ENCODE results near the gene PPP4R3B. TPM values are rescaled to one million over a fixed set of nuclear protein-coding genes. Genes with fewer than 3 reads are reported as not detected.

The PPP4R3B gene
- total RNA-seq (112 TPM), polyA plus RNA-seq (33.2 TPM)

GRCh38 chr2:55617175-55618024 is at the start of gene PPP4R3B:
TSS of gene PPP4R3B (minus strand) at chr2:55617622. CDS start at chr2:55617285, 337 bp downstream.
- DNase-seq (ENCODE audit: extremely low spot score): peak; percentile 97
- peak within 1 kb of the TSS; percentile 96 for H3K27ac ChIP-seq (ENCODE audit: low read depth)
- WGBS: under 1% methylated on average over 82 of the region's 82 CpGs
- H3K4me3 ChIP-seq (ENCODE audit: low read depth, low read length): peak within 1 kb of the TSS; percentile 80
- peaks cover 2% of the 10 kb centered on the region for H3K36me3 ChIP-seq (ENCODE audit: insufficient read depth)
- H3K4me1 ChIP-seq (ENCODE audit: insufficient read depth): no peaks in the 10 kb centered on the region

- no peak for DNase-seq (ENCODE audit: extremely low spot score)
- Histone ChIP-seq H3K4me1 (ENCODE audit: insufficient read depth) (no peaks in the 10 kb centered on the region), H3K36me3 (ENCODE audit: insufficient read depth) (peaks cover 1% of the 10 kb centered on the region), H3K27ac (ENCODE audit: low read depth) (no peak overlapping the region), H3K4me3 (ENCODE audit: low read depth, low read length) (no peak overlapping the region)
- 96% methylated on average over 2 of the region's 2 CpGs for WGBS
Measured at GRCh38 chr2:55653255-55653654, 35.8 kb upstream of the PPP4R3B start.

GRCh38 chr2:55649211-55649610 is 31.8 kb upstream of the PPP4R3B start:
- DNase-seq (ENCODE audit: extremely low spot score): no peak
- H3K4me1 ChIP-seq (ENCODE audit: insufficient read depth): no peaks in the 10 kb centered on the region
- peaks cover 1% of the 10 kb centered on the region for H3K36me3 ChIP-seq (ENCODE audit: insufficient read depth)
- H3K4me3 ChIP-seq (ENCODE audit: low read depth, low read length): no peak overlapping the region
- WGBS: 96% methylated on average over 1 of the region's 1 CpG
- H3K27ac ChIP-seq (ENCODE audit: low read depth): no peak overlapping the region

- H3K4me1 ChIP-seq (ENCODE audit: insufficient read depth): no peaks in the 10 kb centered on the region
- DNase-seq (ENCODE audit: extremely low spot score): no peak
- peaks cover 3% of the 10 kb centered on the region for H3K36me3 ChIP-seq (ENCODE audit: insufficient read depth)
- 96% methylated on average over 3 of the region's 3 CpGs for whole genome bisulfite sequencing
- H3K4me3 ChIP-seq (ENCODE audit: low read depth, low read length): no peak overlapping the region
- no peak overlapping the region for H3K27ac ChIP-seq (ENCODE audit: low read depth)
Measured at GRCh38 chr2:55636831-55637230, 19.4 kb upstream of the PPP4R3B start.

- no peaks in the 10 kb centered on the region for H3K36me3 ChIP-seq (ENCODE audit: insufficient read depth)
- no peaks in the 10 kb centered on the region for H3K4me1 ChIP-seq (ENCODE audit: insufficient read depth)
- no peak for DNase-seq (ENCODE audit: extremely low spot score)
- 70% methylated on average over 2 of the region's 2 CpGs for WGBS
- H3K4me3 ChIP-seq (ENCODE audit: low read depth, low read length): no peak overlapping the region
- no peak overlapping the region for H3K27ac ChIP-seq (ENCODE audit: low read depth)
Measured at GRCh38 chr2:55628931-55629330, 11.5 kb upstream of the PPP4R3B start.

GRCh38 chr2:55627915-55628314 is 10.5 kb upstream of the PPP4R3B start:
- Histone ChIP-seq H3K4me3 (ENCODE audit: low read depth, low read length) (no peak overlapping the region), H3K36me3 (ENCODE audit: insufficient read depth) (no peaks in the 10 kb centered on the region), H3K4me1 (ENCODE audit: insufficient read depth) (no peaks in the 10 kb centered on the region), H3K27ac (ENCODE audit: low read depth) (no peak overlapping the region)
- 86% methylated on average over 1 of the region's 1 CpG for WGBS
- no peak for DNase-seq (ENCODE audit: extremely low spot score)

DNA sequence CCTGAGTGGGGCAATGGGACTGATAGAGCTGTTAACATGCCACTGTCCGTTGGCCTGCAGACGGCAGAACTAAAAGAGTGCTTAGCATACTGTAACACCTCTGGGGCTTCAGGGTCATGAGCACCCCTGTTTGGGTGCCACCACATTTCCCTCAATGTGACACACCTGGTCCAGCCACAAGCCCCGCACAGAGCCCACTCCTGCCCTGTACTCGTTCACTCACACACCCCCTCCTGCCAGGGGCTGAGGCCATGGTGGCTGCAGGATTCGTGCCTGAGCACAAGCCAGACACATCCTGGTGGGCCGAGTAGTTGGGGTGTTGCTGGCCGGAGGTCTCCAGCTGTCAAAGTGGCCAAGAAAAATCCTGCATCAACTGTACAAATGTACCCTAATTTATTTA is 4.4 kb upstream of the PPP4R3B start:
- no peak overlapping the region for H3K27ac ChIP-seq (ENCODE audit: low read depth)
- 89% methylated on average over 7 of the region's 7 CpGs for whole genome bisulfite sequencing
- H3K36me3 ChIP-seq (ENCODE audit: insufficient read depth): no peaks in the 10 kb centered on the region
- H3K4me3 ChIP-seq (ENCODE audit: low read depth, low read length): no peak overlapping the region
- no peak for DNase-seq (ENCODE audit: extremely low spot score)
- H3K4me1 ChIP-seq (ENCODE audit: insufficient read depth): no peaks in the 10 kb centered on the region

GRCh38 chr2:55620123-55620779 is 2.8 kb upstream of the PPP4R3B start:
- DNase-seq (ENCODE audit: extremely low spot score): no peak
- no peak overlapping the region for H3K4me3 ChIP-seq (ENCODE audit: low read depth, low read length)
- H3K27ac ChIP-seq (ENCODE audit: low read depth): no peak overlapping the region
- WGBS: 79% methylated on average over 3 of the region's 3 CpGs
- H3K36me3 ChIP-seq (ENCODE audit: insufficient read depth): no peaks in the 10 kb centered on the region
- no peaks in the 10 kb centered on the region for H3K4me1 ChIP-seq (ENCODE audit: insufficient read depth)

GRCh38 chr2:55618275-55619055 is 1.0 kb upstream of the PPP4R3B start:
- Histone ChIP-seq H3K4me1 (ENCODE audit: insufficient read depth) (no peaks in the 10 kb centered on the region), H3K27ac (ENCODE audit: low read depth) (peak overlapping the region; percentile 47), H3K4me3 (ENCODE audit: low read depth, low read length) (peak overlapping the region; percentile 68), H3K36me3 (ENCODE audit: insufficient read depth) (peaks cover 2% of the 10 kb centered on the region)
- whole genome bisulfite sequencing: under 1% methylated on average over 32 of the region's 32 CpGs
- peak; percentile 52 for DNase-seq (ENCODE audit: extremely low spot score)

- Histone ChIP-seq H3K36me3 (ENCODE audit: insufficient read depth) (peaks cover 2% of the 10 kb centered on the region), H3K27ac (ENCODE audit: low read depth) (peak overlapping the region; percentile 47), H3K4me3 (ENCODE audit: low read depth, low read length) (peak overlapping the region; percentile 68), H3K4me1 (ENCODE audit: insufficient read depth) (no peaks in the 10 kb centered on the region)
- under 1% methylated on average over 10 of the region's 10 CpGs for WGBS
- peak; percentile 23 for DNase-seq (ENCODE audit: extremely low spot score)
Measured at GRCh38 chr2:55618025-55618274, 528 bp upstream of the PPP4R3B start.

GRCh38 chr2:55616551-55617174 is 759 bp downstream of the PPP4R3B start:
- Histone ChIP-seq H3K4me3 (ENCODE audit: low read depth, low read length) (peak overlapping the region; percentile 80), H3K27ac (ENCODE audit: low read depth) (peak overlapping the region; percentile 96), H3K36me3 (ENCODE audit: insufficient read depth) (peaks cover 2% of the 10 kb centered on the region), H3K4me1 (ENCODE audit: insufficient read depth) (no peaks in the 10 kb centered on the region)
- under 1% methylated on average over 24 of the region's 24 CpGs for WGBS
- peak; percentile 10 for DNase-seq (ENCODE audit: extremely low spot score)

GRCh38 chr2:55611997-55612396 is 5.4 kb downstream of the PPP4R3B start:
- H3K27ac ChIP-seq (ENCODE audit: low read depth): no peak overlapping the region
- H3K36me3 ChIP-seq (ENCODE audit: insufficient read depth): peaks cover 2% of the 10 kb centered on the region
- DNase-seq (ENCODE audit: extremely low spot score): no peak
- 89% methylated on average over 1 of the region's 1 CpG for WGBS
- no peaks in the 10 kb centered on the region for H3K4me1 ChIP-seq (ENCODE audit: insufficient read depth)
- no peak overlapping the region for H3K4me3 ChIP-seq (ENCODE audit: low read depth, low read length)

GRCh38 chr2:55610954-55611743 is 6.3 kb downstream of the PPP4R3B start:
- Histone ChIP-seq H3K4me3 (ENCODE audit: low read depth, low read length) (no peak overlapping the region), H3K27ac (ENCODE audit: low read depth) (no peak overlapping the region), H3K4me1 (ENCODE audit: insufficient read depth) (no peaks in the 10 kb centered on the region), H3K36me3 (ENCODE audit: insufficient read depth) (peaks cover 2% of the 10 kb centered on the region)
- DNase-seq (ENCODE audit: extremely low spot score): no peak
- 99% methylated on average over 3 of the region's 3 CpGs for WGBS

Measured in urinary bladder (tissue), 4 donors.